Right renal pelvis (tissue), 4 donors: ENCODE data around the gene ROBO3. TPM values are rescaled to one million over a fixed set of nuclear protein-coding genes. Genes with fewer than 3 reads are reported as not detected.
A peak's percentile ranks its signal among the peaks of the same experiment; 100 is the strongest.

Experiments used
- DNase-seq, 4 donors: peaks; one replicate each; pipeline ENCODE4 v3.0.0-alpha.2; 2013; ENCODE audit warnings: low read depth in 4 of 4, low spot score in 3 of 4, missing footprints in 1 of 4
- polyA plus RNA-seq, 4 donors: library from polyadenylated mRNA; unstranded; fragments of 120-200 nt; gene quantifications; one replicate each; pipeline ENCODE4 v1.2.1, GENCODE V29; 2013; ENCODE audit not compliant: insufficient read length in 4 of 4

The ROBO3 gene, protein sequence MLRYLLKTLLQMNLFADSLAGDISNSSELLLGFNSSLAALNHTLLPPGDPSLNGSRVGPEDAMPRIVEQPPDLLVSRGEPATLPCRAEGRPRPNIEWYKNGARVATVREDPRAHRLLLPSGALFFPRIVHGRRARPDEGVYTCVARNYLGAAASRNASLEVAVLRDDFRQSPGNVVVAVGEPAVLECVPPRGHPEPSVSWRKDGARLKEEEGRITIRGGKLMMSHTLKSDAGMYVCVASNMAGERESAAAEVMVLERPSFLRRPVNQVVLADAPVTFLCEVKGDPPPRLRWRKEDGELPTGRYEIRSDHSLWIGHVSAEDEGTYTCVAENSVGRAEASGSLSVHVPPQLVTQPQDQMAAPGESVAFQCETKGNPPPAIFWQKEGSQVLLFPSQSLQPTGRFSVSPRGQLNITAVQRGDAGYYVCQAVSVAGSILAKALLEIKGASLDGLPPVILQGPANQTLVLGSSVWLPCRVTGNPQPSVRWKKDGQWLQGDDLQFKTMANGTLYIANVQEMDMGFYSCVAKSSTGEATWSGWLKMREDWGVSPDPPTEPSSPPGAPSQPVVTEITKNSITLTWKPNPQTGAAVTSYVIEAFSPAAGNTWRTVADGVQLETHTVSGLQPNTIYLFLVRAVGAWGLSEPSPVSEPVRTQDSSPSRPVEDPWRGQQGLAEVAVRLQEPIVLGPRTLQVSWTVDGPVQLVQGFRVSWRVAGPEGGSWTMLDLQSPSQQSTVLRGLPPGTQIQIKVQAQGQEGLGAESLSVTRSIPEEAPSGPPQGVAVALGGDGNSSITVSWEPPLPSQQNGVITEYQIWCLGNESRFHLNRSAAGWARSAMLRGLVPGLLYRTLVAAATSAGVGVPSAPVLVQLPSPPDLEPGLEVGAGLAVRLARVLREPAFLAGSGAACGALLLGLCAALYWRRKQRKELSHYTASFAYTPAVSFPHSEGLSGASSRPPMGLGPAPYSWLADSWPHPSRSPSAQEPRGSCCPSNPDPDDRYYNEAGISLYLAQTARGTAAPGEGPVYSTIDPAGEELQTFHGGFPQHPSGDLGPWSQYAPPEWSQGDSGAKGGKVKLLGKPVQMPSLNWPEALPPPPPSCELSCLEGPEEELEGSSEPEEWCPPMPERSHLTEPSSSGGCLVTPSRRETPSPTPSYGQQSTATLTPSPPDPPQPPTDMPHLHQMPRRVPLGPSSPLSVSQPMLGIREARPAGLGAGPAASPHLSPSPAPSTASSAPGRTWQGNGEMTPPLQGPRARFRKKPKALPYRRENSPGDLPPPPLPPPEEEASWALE (N-terminal part only)
- polyA plus RNA-seq, result 10 to 100 TPM; 22.7 to 29.2 (median 24.9) TPM

DNA sequence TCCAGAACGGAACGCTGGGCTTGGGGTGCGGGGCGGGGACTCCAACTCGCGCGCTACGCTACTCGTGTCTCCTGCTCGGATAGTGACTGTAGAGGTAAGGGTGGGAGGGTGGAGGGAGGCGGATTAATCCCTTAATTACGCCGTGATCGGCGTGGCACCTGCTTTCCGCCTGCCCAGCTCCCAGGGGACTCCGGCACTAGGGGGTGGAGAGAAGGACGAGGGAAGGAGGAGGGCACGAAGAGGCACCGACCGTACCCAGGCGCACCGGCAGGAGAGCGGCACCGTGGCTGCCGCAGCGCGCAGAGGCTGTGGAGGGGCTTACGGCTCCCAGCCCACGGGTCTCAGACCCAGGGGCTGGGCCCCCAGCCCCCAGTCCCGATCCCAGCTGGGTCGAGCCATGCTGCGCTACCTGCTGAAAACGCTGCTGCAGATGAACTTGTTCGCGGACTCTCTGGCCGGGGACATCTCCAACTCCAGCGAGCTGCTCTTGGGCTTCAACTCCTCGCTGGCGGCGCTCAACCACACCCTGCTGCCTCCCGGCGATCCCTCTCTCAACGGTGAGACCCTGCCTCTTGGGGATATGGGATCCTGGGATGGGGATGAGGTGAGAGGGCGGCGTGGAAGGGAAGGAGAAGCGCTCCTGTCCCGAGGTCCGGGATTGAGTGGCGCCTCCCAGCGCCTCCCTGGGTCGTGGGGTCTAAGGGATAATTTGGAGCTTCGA lies at the start of gene ROBO3:
ROBO3 (plus strand) TSS at position 252 of the 721 bp plus-strand sequence; CDS start at position 398, 146 bp downstream.
- no peak for DNase-seq

DNA sequence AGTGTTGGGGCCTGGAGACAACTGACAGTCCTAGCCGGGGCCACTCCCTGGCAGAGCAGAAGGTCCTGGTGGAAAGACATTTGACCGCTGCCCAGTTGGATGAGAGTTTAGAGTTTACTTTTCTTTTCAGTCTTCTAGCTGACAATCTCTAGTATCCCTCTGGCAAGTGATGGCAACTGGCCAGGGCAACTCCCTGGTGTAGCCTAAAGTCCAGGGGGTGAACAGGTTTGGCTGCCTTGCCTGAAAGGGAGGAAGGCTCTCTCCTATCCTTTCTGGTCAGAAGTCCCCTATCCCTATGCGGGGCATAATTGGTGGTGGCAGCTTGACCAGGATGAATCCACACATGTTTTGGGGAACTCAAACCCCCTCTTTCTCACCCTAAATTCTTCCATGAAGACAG lies 48.2 kb upstream of the ROBO3 start:
- DNase-seq, result no peak

DNA sequence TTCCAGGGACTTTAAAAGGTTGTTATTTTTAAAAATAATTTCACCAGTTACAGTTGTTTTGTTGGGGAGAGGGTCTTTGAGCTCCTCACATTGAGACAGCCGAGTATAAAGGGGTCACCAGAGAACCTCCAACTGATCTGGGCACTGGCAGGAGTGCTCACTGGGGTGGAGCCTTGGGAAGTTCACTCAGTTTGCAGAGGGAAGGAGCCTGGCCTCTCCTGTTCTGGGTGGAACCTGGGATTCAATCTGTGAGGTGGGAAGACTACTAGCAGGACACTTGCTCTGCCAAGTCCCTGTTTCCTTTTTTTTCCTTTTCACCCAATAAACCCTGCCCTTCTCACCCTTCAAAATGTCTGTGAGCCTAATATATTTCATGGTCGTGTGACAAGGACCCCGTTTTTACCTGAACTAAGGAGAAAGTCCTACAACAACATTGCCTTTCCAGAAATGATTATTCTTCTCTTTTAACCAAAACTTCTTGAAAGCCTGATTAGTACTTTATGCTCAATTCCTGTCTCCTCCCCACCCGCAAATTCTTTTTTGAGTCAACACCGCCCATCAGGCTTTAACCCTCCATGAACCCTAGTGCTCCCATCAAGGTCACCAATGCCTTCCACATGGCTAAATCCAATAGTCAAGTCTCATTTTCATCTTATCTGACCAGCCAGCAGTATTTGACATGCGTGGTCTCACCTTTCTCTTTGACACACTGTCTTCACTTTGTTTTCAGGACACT lies 43.1 kb upstream of the ROBO3 start:
- no peak for DNase-seq

DNA sequence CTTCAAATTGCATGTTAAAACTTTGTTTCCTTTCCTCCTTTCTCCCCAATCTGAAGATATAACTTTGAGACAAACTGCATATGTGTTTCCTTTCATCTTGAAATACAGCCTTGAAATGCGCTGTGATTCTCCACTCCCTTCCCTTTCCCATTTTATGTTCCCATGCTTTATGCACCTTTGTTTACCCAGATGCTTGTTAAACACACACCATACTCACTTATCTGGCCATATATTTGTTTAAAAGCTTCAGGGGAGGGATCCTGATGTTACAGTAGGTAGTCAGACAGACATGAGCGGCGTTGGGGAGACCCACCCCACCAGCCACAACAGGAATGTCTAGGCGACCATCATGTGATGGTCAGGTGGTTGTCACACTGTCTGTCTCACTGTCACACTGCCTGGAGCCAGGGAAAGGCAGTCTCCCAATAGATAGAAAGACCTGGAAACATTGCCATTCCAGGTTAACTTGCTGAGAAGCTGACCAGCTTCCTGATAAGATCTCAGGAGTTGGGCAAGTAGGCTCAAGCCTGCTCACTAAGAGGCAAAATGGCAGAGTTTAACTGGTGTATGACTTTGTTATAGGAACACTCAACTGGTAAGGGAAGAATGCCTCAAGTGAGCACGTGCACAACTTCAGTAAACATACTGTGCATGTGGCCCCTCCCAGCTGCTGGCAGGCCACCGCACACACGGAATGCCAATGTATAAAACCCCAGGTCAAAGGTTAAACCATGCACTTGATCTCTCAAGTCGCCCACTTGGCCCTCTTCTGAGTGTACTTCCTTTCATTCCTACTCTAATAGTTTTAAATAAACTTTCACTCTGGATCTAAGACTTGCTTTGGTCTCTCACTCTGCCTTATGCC lies 41.5 kb upstream of the ROBO3 start:
- no peak for DNase-seq

DNA sequence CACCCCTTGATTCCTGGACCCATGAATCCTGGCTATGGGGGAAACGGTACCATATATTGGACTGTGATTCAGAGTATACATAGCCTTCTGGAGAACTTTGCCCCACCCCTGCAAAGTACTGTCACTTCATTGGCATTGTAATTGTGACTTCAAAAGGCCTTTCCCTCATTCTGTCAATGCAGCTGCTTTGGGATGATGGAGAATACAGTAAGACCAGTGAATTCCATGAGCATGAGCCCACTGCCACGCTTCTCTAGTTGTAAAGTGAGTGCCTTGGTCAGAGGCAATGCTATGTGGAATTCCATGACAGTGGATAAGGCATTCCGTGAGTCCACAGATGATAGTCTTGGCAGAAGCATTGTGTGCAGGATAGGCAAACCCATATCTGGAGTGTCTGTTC lies 39.4 kb upstream of the ROBO3 start:
- DNase-seq, result no peak

DNA sequence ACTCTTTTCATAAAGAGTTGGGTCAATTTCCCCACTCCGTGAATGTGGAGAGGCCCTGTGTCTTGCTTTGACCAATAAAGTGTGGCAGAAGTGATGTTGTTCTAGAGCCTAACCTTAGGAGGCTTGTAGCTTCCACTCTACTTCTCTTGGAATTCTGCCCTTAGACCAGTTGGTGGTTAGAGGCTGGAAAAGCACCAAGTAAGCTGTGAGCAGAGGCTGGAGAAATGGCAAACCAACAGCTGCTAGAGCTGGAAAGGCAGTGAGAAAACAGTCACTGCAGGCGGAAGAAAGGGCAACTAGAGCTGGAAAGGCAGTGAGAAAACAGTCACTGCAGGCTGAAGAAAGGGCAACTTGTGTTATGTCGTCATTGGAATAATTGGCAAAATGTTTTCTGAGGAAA lies 35.2 kb upstream of the ROBO3 start:
- DNase-seq, result no peak

DNA sequence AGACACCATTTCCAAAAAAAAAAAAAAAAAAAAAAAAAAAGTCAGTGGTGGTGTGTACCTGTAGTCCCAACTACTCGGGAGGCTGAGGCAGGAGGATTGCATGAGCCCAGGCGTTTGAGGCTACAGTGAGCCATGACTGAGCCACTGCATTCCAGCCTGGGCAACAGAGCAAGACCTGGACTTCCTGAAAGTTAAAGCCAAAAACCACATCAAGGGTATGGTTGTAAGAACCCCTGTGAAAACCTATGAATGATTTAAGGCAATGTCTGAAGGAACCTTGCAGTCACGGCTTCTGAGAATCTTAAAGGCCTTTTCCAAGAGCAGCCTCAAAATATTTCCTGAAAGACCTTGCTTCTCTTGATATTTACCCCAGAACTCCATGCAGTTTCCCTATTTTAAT lies 34.5 kb upstream of the ROBO3 start:
- DNase-seq, result no peak

DNA sequence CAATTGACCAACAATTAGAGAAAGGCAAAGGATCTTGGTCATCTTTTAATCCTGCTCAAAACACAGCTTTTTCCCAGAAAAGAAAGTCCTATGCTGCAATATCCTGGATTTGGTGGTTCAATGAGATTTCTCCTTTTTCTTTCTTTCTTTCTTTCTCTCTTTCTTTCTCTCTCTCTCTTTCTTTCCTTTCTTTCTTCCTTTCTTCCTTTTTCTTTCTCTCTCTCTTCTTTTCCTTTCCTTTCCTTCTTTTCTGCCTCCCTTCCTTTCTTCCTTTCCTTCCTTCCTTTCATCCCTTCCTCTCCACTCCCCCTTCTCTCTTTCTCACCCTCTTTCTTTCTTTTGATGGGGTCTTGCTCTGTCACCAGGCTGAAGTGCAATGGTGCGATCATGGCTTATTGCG lies 33.3 kb upstream of the ROBO3 start:
- DNase-seq, result no peak

DNA sequence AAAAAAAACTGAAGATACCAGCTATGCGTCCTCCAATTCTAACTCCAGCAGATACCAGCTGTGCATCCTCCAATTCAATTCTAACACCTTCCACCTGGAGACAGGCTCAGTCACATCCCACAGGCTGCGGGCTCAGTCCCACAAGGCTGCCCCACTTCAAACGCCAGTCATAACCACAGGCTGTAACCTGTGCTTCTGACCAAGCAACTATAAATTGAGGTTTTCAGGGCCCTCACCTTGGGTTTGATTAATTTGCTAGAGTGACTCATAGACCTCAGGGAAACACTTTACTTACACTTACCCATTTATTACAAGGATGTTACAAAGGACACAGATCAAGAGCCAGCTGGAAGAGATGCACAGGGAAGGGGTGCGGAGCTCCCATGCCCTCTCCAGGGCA lies 32.7 kb upstream of the ROBO3 start:
- DNase-seq, result no peak

DNA sequence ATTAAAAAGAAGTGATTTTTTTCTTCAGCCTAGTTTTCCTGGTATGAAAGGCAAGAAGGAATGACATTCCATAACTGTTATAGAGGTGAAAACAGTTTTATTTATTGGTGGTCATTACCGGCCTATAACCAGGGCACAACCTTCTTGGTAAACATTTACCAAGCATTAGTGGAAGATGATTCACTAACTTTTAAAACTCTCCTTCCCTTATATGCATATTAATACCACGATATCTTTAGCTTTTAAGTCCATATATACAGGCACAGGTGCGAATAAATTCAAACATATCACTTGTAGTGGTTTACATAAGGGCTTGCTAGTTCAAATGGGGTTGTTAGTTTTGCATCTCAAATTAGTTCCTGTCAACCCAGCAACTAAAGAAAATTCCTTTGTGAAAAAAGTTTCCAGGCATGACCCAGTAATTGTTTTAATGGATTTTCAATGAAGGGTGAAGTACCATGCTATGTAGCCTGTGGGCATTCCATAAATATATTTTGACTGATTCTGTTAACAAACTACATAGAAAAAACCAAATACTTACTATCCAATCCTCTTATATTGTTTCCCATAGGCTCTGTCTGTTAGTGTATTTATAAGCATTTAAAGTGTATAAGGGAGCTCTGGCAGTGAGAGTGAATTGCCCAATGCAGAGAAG lies 30.6 kb upstream of the ROBO3 start:
- no peak for DNase-seq

DNA sequence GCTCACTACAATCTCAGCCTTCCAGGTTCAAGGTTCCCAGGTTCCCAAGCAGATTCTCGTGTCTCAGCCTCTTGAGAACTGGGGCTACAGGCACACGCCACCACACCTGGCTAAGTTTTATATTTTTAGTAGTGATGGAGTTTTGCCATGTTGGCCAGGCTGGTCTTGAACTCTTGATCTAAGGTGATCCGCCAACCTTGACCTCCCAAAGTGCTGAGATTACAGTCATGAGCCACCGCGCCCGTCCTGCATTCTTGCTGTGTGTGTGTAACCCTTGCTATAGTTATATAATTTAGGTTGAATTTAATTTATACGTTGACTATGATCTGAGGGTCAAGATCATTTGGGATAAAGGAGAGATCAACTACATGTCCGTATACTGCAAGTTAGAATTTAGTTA lies 29.3 kb upstream of the ROBO3 start:
- no peak for DNase-seq

DNA sequence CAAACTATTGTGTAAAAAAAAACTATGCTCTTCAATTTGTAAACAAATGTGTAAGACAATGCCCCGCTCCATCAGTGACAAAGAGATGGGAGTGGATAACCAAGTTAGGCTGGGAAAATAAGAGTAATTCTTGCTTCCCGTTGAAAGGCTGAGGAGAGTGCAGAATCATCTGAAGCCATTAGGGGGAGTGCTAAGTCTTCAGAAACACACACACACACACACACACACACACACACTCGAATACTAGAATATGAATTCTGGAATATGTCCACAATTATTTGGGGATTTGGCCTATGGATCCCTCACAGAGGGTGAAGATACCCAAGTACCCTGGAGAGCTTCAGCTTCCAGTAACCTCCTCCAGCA lies 27.8 kb upstream of the ROBO3 start:
- peak in 2 of 4 donors; percentile 48 to 63 for DNase-seq

DNA sequence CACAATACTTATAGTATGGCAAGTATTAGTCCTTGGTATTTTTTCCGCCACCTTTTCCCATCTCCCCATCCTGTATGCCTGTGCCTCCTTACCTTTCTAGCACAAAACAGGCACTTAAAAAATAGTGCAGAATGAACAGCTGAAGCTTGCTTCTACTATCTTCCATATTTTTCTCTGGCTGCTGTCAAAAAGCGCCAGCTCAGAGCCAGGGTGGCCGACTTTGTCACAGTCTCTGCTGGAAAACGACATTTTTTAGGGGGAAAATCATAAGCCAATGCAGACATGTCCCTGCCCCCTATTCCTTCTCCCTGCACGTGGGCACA lies 26.5 kb upstream of the ROBO3 start:
- DNase-seq, result no peak

DNA sequence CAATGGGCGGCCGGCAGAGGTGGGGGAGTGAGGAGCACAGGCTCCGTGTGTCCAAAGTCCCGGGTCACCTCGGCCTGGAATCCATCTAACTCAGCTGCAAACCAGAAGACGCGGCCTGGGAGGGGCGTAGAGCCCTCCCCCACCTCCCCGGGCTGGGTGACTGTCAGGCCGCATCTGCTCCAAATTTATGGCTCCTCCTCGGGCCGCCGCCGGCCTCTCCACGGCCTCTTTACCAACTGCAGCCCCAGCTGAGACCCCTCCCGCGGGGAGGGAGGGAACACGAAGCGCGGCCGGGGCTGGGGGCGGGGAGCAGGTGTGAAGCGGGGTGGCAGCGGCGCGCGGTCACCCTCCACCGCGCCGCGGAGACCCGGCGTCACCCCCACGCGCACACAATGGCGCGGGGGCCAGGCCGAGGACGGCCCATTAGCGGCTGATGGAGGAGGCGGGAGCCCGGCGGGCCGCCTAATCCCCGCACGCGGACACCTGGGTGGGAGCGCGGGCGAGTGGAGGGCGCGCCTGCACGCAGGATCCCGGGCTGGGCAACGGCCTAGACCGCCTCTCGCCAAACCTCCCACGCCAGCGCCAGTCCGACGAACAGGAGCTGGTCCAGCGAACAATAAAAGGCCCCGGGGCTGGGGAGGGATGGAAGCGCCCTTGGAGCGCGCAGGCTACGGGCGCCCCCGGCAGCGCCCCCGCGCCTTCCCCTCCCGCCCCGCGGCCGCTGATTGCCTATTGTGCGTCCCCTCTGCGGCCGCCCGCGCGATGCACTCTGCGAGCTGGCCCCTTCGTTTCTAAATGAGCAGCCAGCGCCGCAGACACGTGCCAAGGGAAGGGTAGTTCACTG lies 25.9 kb upstream of the ROBO3 start:
- DNase-seq, result no peak

DNA sequence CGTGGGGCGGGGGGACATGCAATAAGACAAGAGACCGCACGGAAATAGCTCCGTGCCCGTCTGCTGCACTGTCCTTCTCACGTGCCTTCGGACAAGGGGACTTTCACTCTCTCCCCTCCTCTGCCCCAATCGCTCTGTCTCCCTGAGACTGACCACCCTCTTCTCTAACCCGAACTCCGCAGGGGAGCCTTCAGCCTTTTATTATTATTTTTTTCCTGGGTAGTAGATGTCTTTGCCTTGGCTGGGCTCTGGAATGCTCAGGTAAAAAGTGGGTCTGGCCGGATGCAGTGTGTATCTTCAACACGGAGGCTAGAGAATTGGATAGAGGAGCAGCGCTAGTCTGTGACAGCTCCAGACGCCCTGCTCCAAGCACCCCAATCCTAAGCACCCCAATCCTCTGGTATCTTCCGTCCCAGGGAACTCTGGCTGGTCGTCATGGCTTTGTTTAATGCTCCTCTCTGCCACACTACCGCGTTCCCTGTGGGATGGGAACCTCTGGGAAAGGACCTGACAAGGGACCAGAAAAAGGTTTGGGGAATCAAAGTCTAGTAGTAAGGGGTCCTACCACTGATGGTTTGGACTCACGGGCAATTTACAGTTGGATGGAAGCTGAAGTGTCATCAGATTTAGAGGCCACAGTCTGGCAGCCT lies 25.1 kb upstream of the ROBO3 start:
- DNase-seq, result no peak

DNA sequence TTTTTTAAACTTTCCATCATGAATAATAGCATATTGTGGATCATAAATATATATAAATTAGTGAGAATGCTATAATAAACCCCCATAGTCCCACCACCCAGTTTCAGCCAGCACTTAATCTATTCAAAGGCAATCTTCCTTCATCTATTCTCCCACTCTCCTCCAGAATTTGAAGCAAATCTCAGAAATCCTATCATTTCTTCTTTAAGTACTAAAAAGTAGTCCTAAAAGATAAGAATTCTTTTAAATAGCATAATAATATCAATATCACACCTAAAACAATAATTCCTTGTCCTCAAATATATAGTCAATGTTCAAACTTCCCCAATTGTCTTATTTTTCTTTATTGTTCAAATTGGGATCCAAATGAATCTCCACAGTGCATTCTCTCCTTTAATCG lies 24.6 kb upstream of the ROBO3 start:
- DNase-seq, result no peak

DNA sequence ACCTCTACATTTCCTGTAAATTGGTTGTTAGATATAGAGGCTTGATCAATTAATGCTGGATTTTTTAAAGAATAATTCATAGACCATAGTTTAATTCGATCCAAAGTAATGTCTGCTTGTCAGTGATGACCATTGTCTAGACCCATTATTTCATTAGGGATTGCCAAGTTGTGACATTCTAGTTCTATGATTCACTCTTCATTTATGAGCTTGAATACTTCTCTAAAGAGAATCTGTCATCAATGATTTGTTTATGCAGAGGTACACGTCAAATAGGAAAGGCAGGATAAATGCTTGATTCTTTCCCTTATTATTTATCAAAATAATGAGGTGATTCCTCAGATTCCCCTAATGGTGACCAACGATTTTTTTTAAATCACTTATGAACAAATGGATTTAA lies 24.0 kb upstream of the ROBO3 start:
- DNase-seq, result no peak
